Neural progenitor cell (in vitro differentiated cells): ENCODE measurements around the gene PTPN23. TPM values are rescaled to one million over a fixed set of nuclear protein-coding genes. Genes with fewer than 3 reads are reported as not detected.
A peak's percentile ranks its signal among the peaks of the same experiment; 100 is the strongest.

Experiments
- DNase-seq: peaks from one replicate; pipeline ENCODE4 v3.0.0-alpha.2; 2016; ENCODE audit warnings: low spot score
- H2AFZ ChIP-seq: fragments of 200-600 bp; sonication (generic); replicated peaks from 2 replicates; pipeline ENCODE4 v1.6.1; 2016; ENCODE audit warnings: antibody characterized with exemption
- H3F3A ChIP-seq: fragments of 200-600 bp; sonication (generic); 2 replicates; pipeline ENCODE4 v1.6.1; 2016; ENCODE audit warnings: antibody characterized with exemption, low read depth
- H3K27ac ChIP-seq: fragments of 200-600 bp; sonication (generic); 2 replicates; pipeline ENCODE4 v1.5.1; 2016; ENCODE audit warnings: mild to moderate bottlenecking
- H3K27me3 ChIP-seq: fragments of 200-600 bp; sonication (generic); 2 replicates; pipeline ENCODE4 v1.6.1; 2016; ENCODE audit warnings: mild to moderate bottlenecking, moderate library complexity
- H3K36me3 ChIP-seq: fragments of 200-600 bp; sonication (generic); 2 replicates; pipeline ENCODE4 v1.5.1; 2016
- H3K4me1 ChIP-seq: fragments of 200-600 bp; sonication (generic); 2 replicates; pipeline ENCODE4 v1.6.1; 2016; ENCODE audit warnings: mixed run types
- H3K4me2 ChIP-seq: fragments of 200-600 bp; sonication (generic); 2 replicates; pipeline ENCODE4 v1.6.1; 2016
- H3K4me3 ChIP-seq: fragments of 200-600 bp; sonication (generic); 2 replicates; pipeline ENCODE4 v1.5.1; 2016
- H3K79me2 ChIP-seq: fragments of 200-600 bp; sonication (generic); 2 replicates; pipeline ENCODE4 v1.6.1; 2016; ENCODE audit warnings: low read depth
- H3K9ac ChIP-seq: fragments of 200-600 bp; sonication (generic); 2 replicates; pipeline ENCODE4 v1.6.1; 2016
- H3K9me3 ChIP-seq: fragments of 200-600 bp; sonication (generic); 2 replicates; pipeline ENCODE4 v1.5.1; 2016; ENCODE audit warnings: low read depth
- H4K20me1 ChIP-seq: fragments of 200-600 bp; sonication (generic); 2 replicates; pipeline ENCODE4 v1.6.1; 2016; ENCODE audit warnings: low read depth
- H3K27ac Mint-ChIP-seq: 3 replicates; pipeline ENCODE4 v1.8.0; 2021; ENCODE audit warnings: mixed read lengths
- H3K27me3 Mint-ChIP-seq: 2 replicates; pipeline ENCODE4 v1.8.0; 2022; ENCODE audit warnings: low read depth, mild to moderate bottlenecking, inconsistent platforms, moderate library complexity, mixed read lengths; ENCODE audit not compliant: insufficient read depth
- H3K36me3 Mint-ChIP-seq: 3 replicates; pipeline ENCODE4 v1.8.0; 2021; ENCODE audit warnings: mixed read lengths
- H3K4me1 Mint-ChIP-seq: 3 replicates; pipeline ENCODE4 v1.8.0; 2021; ENCODE audit warnings: mixed read lengths
- H3K4me3 Mint-ChIP-seq: 3 replicates; pipeline ENCODE4 v1.8.0; 2021; ENCODE audit warnings: mild to moderate bottlenecking, moderate library complexity, mixed read lengths
- H3K9me3 Mint-ChIP-seq: 3 replicates; pipeline ENCODE4 v1.8.0; 2020; ENCODE audit warnings: mixed read lengths
- CTCF ChIP-seq: fragments of 200-600 bp; sonication (generic); IDR thresholded peaks from 2 replicates; pipeline ENCODE4 v1.5.1; 2017; ENCODE audit warnings: antibody characterized with exemption, mild to moderate bottlenecking
- EZH2 ChIP-seq: fragments of 200-600 bp; sonication (generic); IDR thresholded peaks from 2 replicates; pipeline ENCODE4 v1.6.1; 2017; ENCODE audit warnings: antibody characterized with exemption, mild to moderate bottlenecking, moderate library complexity
- EZH2phosphoT487 ChIP-seq: fragments of 200-600 bp; sonication (generic); IDR thresholded peaks from 2 replicates; pipeline ENCODE4 v1.6.1; 2017; ENCODE audit warnings: antibody characterized with exemption
- total RNA-seq: library from RNA; depleted of rRNA; stranded (reverse); fragments of >200 nt; gene quantifications from 2 replicates; pipeline ENCODE4 v1.2.3, GENCODE V29; 2015; ENCODE audit warnings: low replicate concordance

PTPN23 gene
- total RNA-seq, 1 donor from 2014 or later = 3.4 TPM

GRCh38 chr3:47398228-47398627 is 17.4 kb downstream of the PTPN23 start:
- Histone ChIP-seq H3K4me1 (peaks cover 7% of the 10 kb centered on the region), H3K9me3 (no peaks in the 10 kb centered on the region), H3K9ac (no peak overlapping the region), H2AFZ (no peak overlapping the region), H3K4me2 (no peak overlapping the region), H4K20me1 (peaks cover 31% of the 10 kb centered on the region), H3F3A (no peaks in the 10 kb centered on the region), H3K4me3 (no peak overlapping the region), H3K27ac (no peak overlapping the region), H3K79me2 (peaks cover 10% of the 10 kb centered on the region), H3K27me3 (no peaks in the 10 kb centered on the region), H3K36me3 (no peaks in the 10 kb centered on the region)
- TF ChIP-seq CTCF (no peak), EZH2 (no peak), EZH2phosphoT487 (no peak)
- Mint-ChIP-seq H3K9me3 (no peaks in the 10 kb centered on the region), H3K27me3 (peaks cover 9% of the 10 kb centered on the region), H3K27ac (no peak overlapping the region), H3K4me1 (peaks cover 26% of the 10 kb centered on the region), H3K36me3 (peaks cover 3% of the 10 kb centered on the region), H3K4me3 (no peak overlapping the region)
- DNase-seq = no peak

- Histone ChIP-seq H3K36me3 (no peaks in the 10 kb centered on the region), H3K9me3 (no peaks in the 10 kb centered on the region), H3K79me2 (peaks cover 3% of the 10 kb centered on the region), H3K9ac (no peak overlapping the region), H3K4me1 (peaks cover 5% of the 10 kb centered on the region), H3K27me3 (no peaks in the 10 kb centered on the region), H4K20me1 (peaks cover 26% of the 10 kb centered on the region), H3K27ac (no peak overlapping the region), H3K4me2 (no peak overlapping the region), H3K4me3 (no peak overlapping the region), H3F3A (no peaks in the 10 kb centered on the region), H2AFZ (no peak overlapping the region)
- TF ChIP-seq EZH2phosphoT487 = no peak
- no peak overlapping the region for H3K4me3 Mint-ChIP-seq
- DNase-seq = no peak
- no peaks in the 10 kb centered on the region for H3K9me3 Mint-ChIP-seq
- peaks cover 12% of the 10 kb centered on the region for H3K27me3 Mint-ChIP-seq
- H3K4me1 Mint-ChIP-seq = peaks cover 20% of the 10 kb centered on the region
- H3K27ac Mint-ChIP-seq = no peak overlapping the region
- H3K36me3 Mint-ChIP-seq = peaks cover 3% of the 10 kb centered on the region
Observed at GRCh38 chr3:47399016-47399415, 18.2 kb downstream of the PTPN23 start.

- H3K27ac Mint-ChIP-seq = peak overlapping the region; percentile 14
Observed at GRCh38 chr3:47399531-47400270, 18.9 kb downstream of the PTPN23 start.

More at GRCh38 chr3:47399531-47400270, 18.9 kb downstream of the PTPN23 start:
- Mint-ChIP-seq H3K36me3 (peaks cover 3% of the 10 kb centered on the region), H3K4me1 (peaks cover 13% of the 10 kb centered on the region), H3K9me3 (no peaks in the 10 kb centered on the region), H3K27me3 (peaks cover 12% of the 10 kb centered on the region), H3K4me3 (no peak overlapping the region)
- Histone ChIP-seq H3K4me1 (peaks cover 6% of the 10 kb centered on the region), H3K79me2 (no peaks in the 10 kb centered on the region), H3K36me3 (no peaks in the 10 kb centered on the region), H3K27ac (no peak overlapping the region), H3K9me3 (no peaks in the 10 kb centered on the region), H3F3A (no peaks in the 10 kb centered on the region), H4K20me1 (peaks cover 25% of the 10 kb centered on the region), H2AFZ (no peak overlapping the region), H3K4me2 (no peak overlapping the region), H3K4me3 (no peak overlapping the region), H3K27me3 (no peaks in the 10 kb centered on the region), H3K9ac (no peak overlapping the region)
- no peak for DNase-seq
- TF ChIP-seq EZH2 = no peak
- TF ChIP-seq EZH2phosphoT487 = no peak
- TF ChIP-seq CTCF = no peak
